Liver (tissue), 9 donors: ENCODE measurements around the gene CHPF2. TPM values are rescaled to one million over a fixed set of nuclear protein-coding genes. Genes with fewer than 3 reads are reported as not detected.
A peak's percentile ranks its signal among the peaks of the same experiment; 100 is the strongest.

Experiments
- DNase-seq: peaks from one replicate; pipeline ENCODE4 v3.0.0-alpha.2; 2017; ENCODE audit warnings: low spot score
- H3K27ac ChIP-seq, 2 donors: one replicate each; pipeline ENCODE4 v1.7.0; 2013; ENCODE audit warnings: inconsistent platforms in 2 of 2, low read length in 2 of 2, control low read depth in 1 of 2, low read depth in 1 of 2, mild to moderate bottlenecking in 1 of 2
- H3K27me3 ChIP-seq, 4 donors: one replicate each; pipeline versions ENCODE4 v1.6.1 to v1.7.0; 2013; ENCODE audit warnings: low read length in 3 of 4, inconsistent platforms in 1 of 4, mild to moderate bottlenecking in 1 of 4, moderate library complexity in 1 of 4; ENCODE audit not compliant: control insufficient read depth in 4 of 4, insufficient read depth in 4 of 4
- H3K36me3 ChIP-seq, 4 donors: one replicate each; pipeline versions ENCODE4 v1.6.1 to v1.7.0; 2013; ENCODE audit warnings: low read length in 3 of 4, mild to moderate bottlenecking in 3 of 4, low read depth in 1 of 4, moderate library complexity in 1 of 4; ENCODE audit not compliant: control insufficient read depth in 4 of 4, insufficient read depth in 3 of 4
- H3K4me1 ChIP-seq, 4 donors: one replicate each; pipeline versions ENCODE4 v1.6.1 to v1.7.0; 2013; ENCODE audit warnings: low read length in 3 of 4, mild to moderate bottlenecking in 3 of 4, moderate library complexity in 1 of 4; ENCODE audit not compliant: control insufficient read depth in 4 of 4, insufficient read depth in 4 of 4
- H3K4me3 ChIP-seq, 3 donors: one replicate each; pipeline versions ENCODE4 v1.6.1 to v1.7.0; 2013; ENCODE audit warnings: low read length in 3 of 3, control low read depth in 1 of 3, low read depth in 1 of 3, mild to moderate bottlenecking in 1 of 3
- H3K9ac ChIP-seq, 2 donors: one replicate each; pipeline ENCODE4 v1.7.0; 2013; ENCODE audit warnings: low read length in 2 of 2, mild to moderate bottlenecking in 2 of 2, moderate library complexity in 2 of 2, control low read depth in 1 of 2, low read depth in 1 of 2
- H3K9me3 ChIP-seq, 4 donors: one replicate each; pipeline versions ENCODE4 v1.6.1 to v1.7.0; 2013; ENCODE audit warnings: low read length in 3 of 4; ENCODE audit not compliant: control insufficient read depth in 4 of 4
- CTCF ChIP-seq: fragments of 150-350 bp; IDR thresholded peaks from 2 replicates; pipeline ENCODE4 v1.5.1; 2017; ENCODE audit warnings: improper control_type of control experiment, low read depth, low read length; ENCODE audit not compliant: missing input control
- FOXA2 ChIP-seq: IDR thresholded peaks from 2 replicates; pipeline ENCODE4 v1.6.1; 2016; ENCODE audit warnings: antibody characterized with exemption
- GABPA ChIP-seq, 2 donors: IDR thresholded peaks in 1 of 2; conservative IDR thresholded peaks in 1 of 2; 2 replicates each; pipeline ENCODE4 v1.6.1; 2016; ENCODE audit warnings: antibody characterized with exemption in 2 of 2, mild to moderate bottlenecking in 1 of 2, moderate library complexity in 1 of 2
- HNF4A ChIP-seq, 2 donors: conservative IDR thresholded peaks; 2 replicates each; pipeline ENCODE4 v1.6.1; 2016; ENCODE audit warnings: antibody characterized with exemption in 2 of 2, mild to moderate bottlenecking in 2 of 2
- HNF4G ChIP-seq: IDR thresholded peaks from 2 replicates; pipeline ENCODE4 v1.6.1; 2016; ENCODE audit warnings: antibody characterized with exemption
- JUND ChIP-seq, 2 donors: IDR thresholded peaks; 2 replicates each; pipeline ENCODE4 v1.6.1; 2016; ENCODE audit warnings: antibody characterized with exemption in 2 of 2
- NR2F2 ChIP-seq: IDR thresholded peaks from 2 replicates; pipeline ENCODE4 v1.6.1; 2016; ENCODE audit warnings: antibody characterized with exemption
- RAD21 ChIP-seq, 2 donors: IDR thresholded peaks; 2 replicates each; pipeline ENCODE4 v1.6.1; 2016; ENCODE audit warnings: antibody characterized with exemption in 2 of 2, mild to moderate bottlenecking in 2 of 2
- SP1 ChIP-seq: IDR thresholded peaks from 2 replicates; pipeline ENCODE4 v1.6.1; 2018; ENCODE audit warnings: antibody characterized with exemption, mild to moderate bottlenecking
- TAF1 ChIP-seq: conservative IDR thresholded peaks from 2 replicates; pipeline ENCODE4 v1.6.1; 2016; ENCODE audit warnings: antibody characterized with exemption, mild to moderate bottlenecking
- YY1 ChIP-seq: IDR thresholded peaks from 2 replicates; pipeline ENCODE4 v1.6.1; 2016; ENCODE audit warnings: antibody characterized with exemption, mild to moderate bottlenecking
- ZBTB33 ChIP-seq: IDR thresholded peaks from 2 replicates; pipeline ENCODE4 v1.6.1; 2016; ENCODE audit warnings: antibody characterized with exemption
- WGBS: extraction: QIAGEN DNeasy Blood & Tissue Kit; methylation state at CpG from one replicate; pipeline ENCODE4 v1.1.7; 2013; 5-methylcytosine and 5-hydroxymethylcytosine counted together
- polyA plus RNA-seq, 2 donors: library from polyadenylated mRNA; stranded (reverse) in 1 of 2; unstranded in 1 of 2; fragments of 200-250 nt in 1 of 2; fragments of >200 nt in 1 of 2; fragmentation: Nextera tagmentation in 1 of 2; extraction: Ambion mirVana in 1 of 2; gene quantifications; one replicate each; pipeline versions ENCODE4 v1.2.1 to v1.2.3, GENCODE V29; 2013 to 2015
- total RNA-seq, 2 donors: library from RNA; depleted of rRNA; stranded (reverse); fragments of >200 nt; gene quantifications; one replicate each; pipeline ENCODE4 v1.2.3, GENCODE V29; 2014
- TF ChIP-seq, protein P1 (sequence below): IDR thresholded peaks from 2 replicates; pipeline ENCODE4 v1.6.1; 2016; ENCODE audit warnings: antibody characterized with exemption
- TF ChIP-seq, protein P2 (sequence below): IDR thresholded peaks from 2 replicates; pipeline ENCODE4 v1.6.1; 2016; ENCODE audit warnings: antibody characterized with exemption, mild to moderate bottlenecking
- TF ChIP-seq, protein P3 (sequence below): IDR thresholded peaks from 2 replicates; pipeline ENCODE4 v1.6.1; 2016; ENCODE audit warnings: antibody characterized with exemption
- donor health status: healthy.
- donor health status: healthy.
- donor health status: healthy.
- donor health status: healthy.
- donor health status: healthy.

The CHPF2 gene
- total and polyA plus RNA-seq, 4 donors, result 4.1 to 19.7 (median 18.1) TPM

GRCh38 chr7:151248346-151249033, 16.2 kb downstream of the CHPF2 start, which contains the start of gene SMARCD3:
SMARCD3 (minus strand) TSS chr7:151248694; CDS start chr7:151248562, 132 bp downstream.
- DNase-seq, result peak; percentile 61
- peak within 1 kb of the TSS; percentile 71 to 73 for H3K27ac ChIP-seq
- H3K9me3 ChIP-seq, result no peaks in the 10 kb centered on the region
- no peak within 1 kb of the TSS for H3K9ac ChIP-seq
- peaks cover 0 to 10% (median 0%) of the 10 kb centered on the region in 4 donors for H3K27me3 ChIP-seq
- WGBS, result under 1% methylated on average over 71 of the region's 71 CpGs
- peaks cover 11 to 35% (median 22%) of the 10 kb centered on the region in 4 donors for H3K4me1 ChIP-seq
- H3K4me3 ChIP-seq, result peak within 1 kb of the TSS in 2 of 3 donors; percentile 51 to 55
- H3K36me3 ChIP-seq, result no peaks in the 10 kb centered on the region
- TF ChIP-seq JUND (IDR thresholded peaks at IDR 0.05) (no peak), GABPA (IDR thresholded peaks at IDR 0.05 in 1 of 2, conservative IDR thresholded peaks at IDR 0.05 in 1 of 2) (no peak), TAF1 (no peak), FOXA2 (no peak), CTCF (no peak), SP1 (no peak)
- TF ChIP-seq, protein P1, sequence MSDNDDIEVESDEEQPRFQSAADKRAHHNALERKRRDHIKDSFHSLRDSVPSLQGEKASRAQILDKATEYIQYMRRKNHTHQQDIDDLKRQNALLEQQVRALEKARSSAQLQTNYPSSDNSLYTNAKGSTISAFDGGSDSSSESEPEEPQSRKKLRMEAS, result no peak
- TF ChIP-seq, protein P2, sequence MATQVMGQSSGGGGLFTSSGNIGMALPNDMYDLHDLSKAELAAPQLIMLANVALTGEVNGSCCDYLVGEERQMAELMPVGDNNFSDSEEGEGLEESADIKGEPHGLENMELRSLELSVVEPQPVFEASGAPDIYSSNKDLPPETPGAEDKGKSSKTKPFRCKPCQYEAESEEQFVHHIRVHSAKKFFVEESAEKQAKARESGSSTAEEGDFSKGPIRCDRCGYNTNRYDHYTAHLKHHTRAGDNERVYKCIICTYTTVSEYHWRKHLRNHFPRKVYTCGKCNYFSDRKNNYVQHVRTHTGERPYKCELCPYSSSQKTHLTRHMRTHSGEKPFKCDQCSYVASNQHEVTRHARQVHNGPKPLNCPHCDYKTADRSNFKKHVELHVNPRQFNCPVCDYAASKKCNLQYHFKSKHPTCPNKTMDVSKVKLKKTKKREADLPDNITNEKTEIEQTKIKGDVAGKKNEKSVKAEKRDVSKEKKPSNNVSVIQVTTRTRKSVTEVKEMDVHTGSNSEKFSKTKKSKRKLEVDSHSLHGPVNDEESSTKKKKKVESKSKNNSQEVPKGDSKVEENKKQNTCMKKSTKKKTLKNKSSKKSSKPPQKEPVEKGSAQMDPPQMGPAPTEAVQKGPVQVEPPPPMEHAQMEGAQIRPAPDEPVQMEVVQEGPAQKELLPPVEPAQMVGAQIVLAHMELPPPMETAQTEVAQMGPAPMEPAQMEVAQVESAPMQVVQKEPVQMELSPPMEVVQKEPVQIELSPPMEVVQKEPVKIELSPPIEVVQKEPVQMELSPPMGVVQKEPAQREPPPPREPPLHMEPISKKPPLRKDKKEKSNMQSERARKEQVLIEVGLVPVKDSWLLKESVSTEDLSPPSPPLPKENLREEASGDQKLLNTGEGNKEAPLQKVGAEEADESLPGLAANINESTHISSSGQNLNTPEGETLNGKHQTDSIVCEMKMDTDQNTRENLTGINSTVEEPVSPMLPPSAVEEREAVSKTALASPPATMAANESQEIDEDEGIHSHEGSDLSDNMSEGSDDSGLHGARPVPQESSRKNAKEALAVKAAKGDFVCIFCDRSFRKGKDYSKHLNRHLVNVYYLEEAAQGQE, result no peak
- TF ChIP-seq, protein P3, sequence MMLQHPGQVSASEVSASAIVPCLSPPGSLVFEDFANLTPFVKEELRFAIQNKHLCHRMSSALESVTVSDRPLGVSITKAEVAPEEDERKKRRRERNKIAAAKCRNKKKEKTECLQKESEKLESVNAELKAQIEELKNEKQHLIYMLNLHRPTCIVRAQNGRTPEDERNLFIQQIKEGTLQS, result no peak

DNA sequence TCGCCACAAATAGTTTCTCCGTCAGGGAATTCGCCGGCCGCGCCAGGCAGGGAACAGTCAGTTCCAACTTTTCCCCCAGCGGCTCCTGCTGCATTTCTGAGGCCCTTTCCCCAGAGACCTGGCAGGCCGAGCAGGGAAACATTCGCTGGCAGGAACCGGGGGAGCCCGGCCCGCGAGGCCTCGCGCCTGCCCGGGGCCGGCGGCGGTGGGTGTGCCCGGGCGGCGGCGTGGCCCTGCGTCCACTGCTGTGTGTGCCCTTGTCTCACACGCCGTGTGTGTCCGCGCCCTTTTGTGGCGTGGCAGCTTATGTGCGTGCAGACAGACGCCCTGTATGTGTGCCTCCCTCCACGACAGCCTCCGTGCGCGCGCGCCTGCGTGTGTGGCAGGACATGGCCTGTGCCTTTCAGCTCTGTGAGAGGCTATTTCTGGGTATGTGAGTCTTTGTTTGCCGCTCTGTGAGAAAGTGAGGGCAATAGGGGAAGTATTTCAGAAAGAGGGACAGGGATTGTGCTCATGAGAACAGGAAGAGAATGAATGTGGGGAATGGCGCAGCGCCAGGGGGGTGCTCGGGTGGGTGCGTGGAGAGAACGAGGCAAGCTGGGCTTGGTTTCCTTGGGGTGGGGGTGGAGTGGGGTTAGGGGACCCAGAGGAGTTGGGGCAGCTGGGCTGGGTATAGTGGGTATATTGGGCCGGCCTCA, 16.9 kb downstream of the CHPF2 start:
- no peaks in the 10 kb centered on the region for H3K36me3 ChIP-seq
- H3K27ac ChIP-seq, result peak overlapping the region; percentile 63 to 73
- no peak overlapping the region for H3K9ac ChIP-seq
- peaks cover 11 to 28% (median 21%) of the 10 kb centered on the region in 4 donors for H3K4me1 ChIP-seq
- TF ChIP-seq YY1, result no peak
- no peak for TF ChIP-seq HNF4A (conservative IDR thresholded peaks at IDR 0.05)
- TF ChIP-seq ZBTB33, result no peak
- TF ChIP-seq JUND (IDR thresholded peaks at IDR 0.05), result no peak
- TF ChIP-seq TAF1, result no peak
- no peak for TF ChIP-seq GABPA (IDR thresholded peaks at IDR 0.05 in 1 of 2, conservative IDR thresholded peaks at IDR 0.05 in 1 of 2)
- TF ChIP-seq CTCF, result no peak
- TF ChIP-seq NR2F2, result no peak
- no peak for TF ChIP-seq HNF4G
- TF ChIP-seq FOXA2, result no peak
- TF ChIP-seq RAD21 (IDR thresholded peaks at IDR 0.05), result no peak
- WGBS, result 11% methylated on average over 45 of the region's 45 CpGs
- H3K27me3 ChIP-seq, result peaks cover 0 to 10% (median 0%) of the 10 kb centered on the region in 4 donors
- peak overlapping the region in 2 of 3 donors; percentile 30 to 55 for H3K4me3 ChIP-seq
- no peaks in the 10 kb centered on the region for H3K9me3 ChIP-seq
- no peak for DNase-seq
